ACC112 (cell line): ENCODE data around the gene RIPK4.

Experiments used
- H2AFZ ChIP-seq: fragments of 200-600 bp; sonication (generic); one replicate; pipeline ENCODE4 v1.6.0; 2017; ENCODE audit warnings: antibody characterized with exemption, low read length; ENCODE audit not compliant: unreplicated experiment
- H3K27ac ChIP-seq: fragments of 200-600 bp; sonication (generic); 2 replicates; pipeline ENCODE4 v1.5.1; 2014; ENCODE audit warnings: low read depth, mild to moderate bottlenecking, antibody characterized with exemption, low read length, moderate library complexity
- H3K27me3 ChIP-seq: fragments of 200-600 bp; sonication (generic); 2 replicates; pipeline ENCODE4 v1.6.1; 2014; ENCODE audit warnings: mild to moderate bottlenecking, antibody characterized with exemption, low read length, moderate library complexity, mixed read lengths; ENCODE audit not compliant: insufficient read depth
- H3K36me3 ChIP-seq: fragments of 200-600 bp; sonication (generic); 2 replicates; pipeline ENCODE4 v1.6.1; 2016; ENCODE audit warnings: mild to moderate bottlenecking, antibody characterized with exemption, low read length, moderate library complexity, mixed read lengths; ENCODE audit not compliant: insufficient read depth
- H3K4me1 ChIP-seq: fragments of 200-600 bp; sonication (generic); one replicate; pipeline ENCODE4 v1.6.1; 2016; ENCODE audit warnings: low read length, mixed read lengths; ENCODE audit not compliant: insufficient read depth, unreplicated experiment, control insufficient read depth
- H3K4me3 ChIP-seq: fragments of 200-600 bp; sonication (generic); 2 replicates; pipeline ENCODE4 v1.5.1; 2014; ENCODE audit warnings: mild to moderate bottlenecking, low read depth, low read length
- H3K79me2 ChIP-seq: fragments of 200-600 bp; sonication (generic); one replicate; pipeline ENCODE4 v1.6.0; 2016; ENCODE audit warnings: low read length; ENCODE audit not compliant: control insufficient read depth, unreplicated experiment, insufficient read depth

The RIPK4 gene

DNA sequence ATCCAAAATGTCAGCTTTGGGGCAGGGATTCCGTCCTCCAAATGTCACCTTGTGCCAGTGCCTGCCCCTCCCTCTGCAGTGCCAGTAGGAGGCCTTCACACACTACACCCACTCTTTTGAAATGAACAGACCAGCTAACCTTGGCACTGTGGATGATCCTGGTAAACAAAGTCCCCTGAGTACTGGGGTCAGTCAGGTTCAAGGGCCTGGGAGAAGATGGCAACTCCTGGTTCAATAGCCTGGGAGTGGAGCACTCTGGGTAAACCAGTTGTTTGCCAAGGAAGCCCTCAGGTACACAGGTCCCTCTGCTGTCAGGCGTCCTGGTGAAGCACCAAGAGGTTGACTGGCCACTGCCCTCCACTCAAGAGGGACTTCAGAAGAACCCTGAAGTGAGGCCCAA lies 30.4 kb downstream of the RIPK4 start:
- Histone ChIP-seq H3K79me2 (no peaks in the 10 kb centered on the region), H3K27ac (no peak overlapping the region), H3K27me3 (no peaks in the 10 kb centered on the region), H2AFZ (no peak overlapping the region), H3K4me3 (no peak overlapping the region), H3K4me1 (no peaks in the 10 kb centered on the region), H3K36me3 (no peaks in the 10 kb centered on the region)

DNA sequence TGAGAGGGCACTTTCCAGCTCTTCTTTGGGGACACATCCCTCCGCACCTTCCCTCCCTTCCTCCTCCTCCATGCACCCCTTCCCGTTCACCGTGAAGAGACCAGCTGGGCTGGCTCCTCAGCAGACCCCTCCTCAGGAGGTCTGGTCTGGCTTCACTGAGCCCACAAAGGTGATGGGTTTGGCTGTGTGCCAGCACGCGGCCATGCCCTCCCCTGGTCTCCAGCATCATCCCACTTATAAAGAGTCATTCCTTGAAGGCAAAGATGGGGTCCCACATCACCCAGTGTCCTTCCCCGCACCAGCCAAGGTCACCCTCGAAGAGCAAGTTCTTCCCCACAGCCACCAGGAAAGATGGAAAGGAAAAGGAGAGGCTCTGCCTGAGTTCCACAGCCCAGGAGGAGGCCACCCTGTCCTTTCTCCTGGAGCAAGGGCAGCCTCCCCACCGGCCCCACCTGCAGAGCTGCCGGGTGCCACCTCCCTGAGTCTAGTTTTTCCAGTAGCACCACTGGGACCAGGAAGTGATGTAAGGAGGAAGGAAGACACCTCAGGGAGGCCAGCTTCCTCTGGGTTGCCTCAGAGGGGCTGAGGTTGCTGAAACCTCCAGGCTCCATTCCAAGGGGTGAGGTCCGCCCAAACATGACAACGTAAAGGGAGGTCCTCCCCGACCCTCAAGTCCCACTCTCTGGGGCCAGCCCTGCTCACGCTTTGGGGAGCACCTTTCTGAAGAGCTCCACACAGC lies 32.7 kb downstream of the RIPK4 start:
- Histone ChIP-seq H3K79me2 (no peaks in the 10 kb centered on the region), H3K36me3 (no peaks in the 10 kb centered on the region), H3K27me3 (no peaks in the 10 kb centered on the region), H2AFZ (no peak overlapping the region), H3K27ac (no peak overlapping the region), H3K4me1 (no peaks in the 10 kb centered on the region), H3K4me3 (no peak overlapping the region)

GRCh38 chr21:41731081-41731480 lies 35.8 kb downstream of the RIPK4 start:
- Histone ChIP-seq H3K4me1 (peaks cover 19% of the 10 kb centered on the region), H3K27ac (no peak overlapping the region), H3K27me3 (no peaks in the 10 kb centered on the region), H3K79me2 (no peaks in the 10 kb centered on the region), H2AFZ (no peak overlapping the region), H3K36me3 (no peaks in the 10 kb centered on the region), H3K4me3 (no peak overlapping the region)

DNA sequence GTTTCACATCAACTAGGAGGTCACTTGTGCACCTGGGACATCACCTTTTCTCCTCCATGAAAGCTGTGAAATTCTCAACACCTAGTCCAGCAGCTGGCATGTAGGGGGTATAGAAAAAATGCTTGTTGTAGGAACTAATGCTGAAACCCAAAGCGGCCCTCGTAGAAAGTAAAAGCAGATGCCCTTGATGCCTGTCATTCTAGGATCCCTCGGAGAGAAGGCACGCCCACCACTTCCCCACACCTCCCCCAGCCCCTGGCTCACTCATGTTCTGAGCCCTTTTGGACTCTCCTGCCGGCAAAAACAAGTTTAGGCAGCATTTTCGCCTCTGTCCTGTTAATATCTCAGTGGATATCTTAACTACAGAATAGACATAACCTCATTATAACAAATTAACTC lies 36.5 kb downstream of the RIPK4 start:
- Histone ChIP-seq H3K36me3 (no peaks in the 10 kb centered on the region), H3K79me2 (no peaks in the 10 kb centered on the region), H3K27ac (no peak overlapping the region), H2AFZ (no peak overlapping the region), H3K27me3 (no peaks in the 10 kb centered on the region), H3K4me1 (peaks cover 19% of the 10 kb centered on the region), H3K4me3 (no peak overlapping the region)

- no peak overlapping the region for H3K27ac ChIP-seq
- no peaks in the 10 kb centered on the region for H3K27me3 ChIP-seq
- no peak overlapping the region for H2AFZ ChIP-seq
- no peaks in the 10 kb centered on the region for H3K36me3 ChIP-seq
- no peak overlapping the region for H3K4me3 ChIP-seq
- H3K4me1 ChIP-seq = peaks cover 19% of the 10 kb centered on the region
- no peaks in the 10 kb centered on the region for H3K79me2 ChIP-seq
These were observed 37.0 kb downstream of the RIPK4 start for GRCh38 chr21:41729701-41730366.

GRCh38 chr21:41727784-41728763 lies 38.8 kb downstream of the RIPK4 start:
- H3K27ac ChIP-seq = peak overlapping the region; percentile 17; the same call in 1 of the 2 replicates

DNA sequence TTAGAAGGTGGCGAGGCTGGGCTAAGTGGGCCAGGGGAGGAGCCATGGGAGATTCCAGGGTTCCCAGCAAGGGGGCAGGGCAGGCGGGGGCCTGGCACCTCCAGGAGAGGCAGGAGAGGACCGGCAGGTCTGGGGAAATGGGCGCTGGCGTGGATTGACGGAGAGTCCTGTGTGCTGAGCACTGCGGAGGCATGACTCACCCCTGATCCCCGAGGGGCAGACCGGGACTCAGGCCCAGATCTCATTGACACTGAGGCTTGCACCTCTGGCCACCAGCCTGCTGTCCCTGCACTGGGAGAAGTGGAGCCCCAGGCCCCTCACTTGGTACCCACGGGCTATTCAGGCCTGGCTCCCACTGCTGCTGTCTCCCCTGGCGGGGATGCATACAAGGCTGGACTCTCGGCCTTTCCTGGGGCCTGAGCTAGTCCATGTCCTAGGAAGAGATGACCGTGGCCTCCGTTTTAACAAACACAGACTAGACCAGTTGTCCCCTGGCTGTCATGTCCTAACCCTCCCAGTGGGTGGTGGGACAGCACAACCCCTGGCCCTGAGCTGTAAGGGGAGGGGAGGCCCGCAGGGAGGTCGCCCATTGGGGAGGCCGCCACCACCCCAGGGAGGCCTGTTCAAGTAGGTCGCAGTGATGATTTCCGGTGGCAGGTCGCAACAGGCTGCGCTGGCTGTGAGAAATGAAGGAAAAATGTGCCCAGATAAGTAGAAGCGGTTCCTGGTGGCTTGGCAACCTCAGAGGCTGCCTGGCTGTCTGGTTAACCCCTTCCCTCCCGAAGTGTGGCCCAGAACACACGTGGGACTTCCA lies 39.7 kb downstream of the RIPK4 start:
- Histone ChIP-seq H3K36me3 (no peaks in the 10 kb centered on the region), H3K79me2 (no peaks in the 10 kb centered on the region), H2AFZ (peak overlapping the region; percentile 19), H3K27ac (peak overlapping the region; percentile 71), H3K4me1 (peaks cover 19% of the 10 kb centered on the region), H3K27me3 (no peaks in the 10 kb centered on the region), H3K4me3 (no peak overlapping the region)

More at GRCh38 chr21:41727784-41728763, 38.8 kb downstream of the RIPK4 start:
- peak overlapping the region; percentile 19 for H2AFZ ChIP-seq
- H3K4me3 ChIP-seq = no peak overlapping the region
- H3K36me3 ChIP-seq = no peaks in the 10 kb centered on the region
- no peaks in the 10 kb centered on the region for H3K27me3 ChIP-seq
- H3K4me1 ChIP-seq = peaks cover 19% of the 10 kb centered on the region
- no peaks in the 10 kb centered on the region for H3K79me2 ChIP-seq

GRCh38 chr21:41726630-41726969 lies 40.3 kb downstream of the RIPK4 start:
- Histone ChIP-seq H3K27me3 (no peaks in the 10 kb centered on the region), H2AFZ (no peak overlapping the region), H3K27ac (peak overlapping the region; percentile 24; the same call in 1 of the 2 replicates), H3K4me1 (peaks cover 19% of the 10 kb centered on the region), H3K79me2 (no peaks in the 10 kb centered on the region), H3K4me3 (no peak overlapping the region), H3K36me3 (no peaks in the 10 kb centered on the region)

DNA sequence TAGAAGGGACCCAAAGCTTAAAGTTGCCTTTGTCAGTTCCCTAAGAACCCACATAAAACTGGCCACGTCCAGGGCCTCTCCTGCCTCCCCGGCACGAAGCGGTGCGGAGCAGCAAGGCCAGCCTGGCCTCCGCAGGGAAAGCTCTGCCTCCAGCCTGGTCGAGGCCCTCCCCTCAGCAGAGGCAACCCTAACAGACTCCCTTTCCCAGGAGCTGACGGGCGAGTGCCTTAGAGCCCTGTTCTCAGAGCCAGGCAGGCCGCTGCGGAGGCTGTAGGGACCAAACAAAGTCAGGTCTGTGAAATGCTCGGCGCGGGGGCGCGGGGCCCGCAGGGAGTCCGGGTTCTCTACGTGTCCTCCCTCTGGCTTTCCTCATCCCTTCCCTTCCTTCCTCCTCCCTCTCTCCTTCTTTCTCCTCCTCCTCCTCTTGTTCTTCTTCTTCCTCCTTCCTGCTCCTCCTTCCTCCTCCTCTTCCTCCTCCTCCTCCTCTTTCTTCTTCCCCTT lies 40.7 kb downstream of the RIPK4 start:
- peaks cover 19% of the 10 kb centered on the region for H3K4me1 ChIP-seq
- H3K27me3 ChIP-seq = no peaks in the 10 kb centered on the region
- no peaks in the 10 kb centered on the region for H3K36me3 ChIP-seq
- no peaks in the 10 kb centered on the region for H3K79me2 ChIP-seq
- H2AFZ ChIP-seq = no peak overlapping the region
- H3K4me3 ChIP-seq = no peak overlapping the region
- H3K27ac ChIP-seq = no peak overlapping the region
